ENCODE results near the gene WNT9A.
"Not testable (repeated sequence)": the region's sequence is repeated elsewhere in the genome, so short reads cannot be mapped to it uniquely, and the experiment has no call there.

WNT9A gene

GRCh38 chr1:227883073-227883520 lies 64.6 kb downstream of the WNT9A start:
- Mint-ChIP-seq H3K27me3 (peaks cover 9% of the 10 kb centered on the region), H3K4me1 (ENCODE audit: low read depth) (peaks cover 12% of the 10 kb centered on the region), H3K36me3 (ENCODE audit: low read depth) (no peaks in the 10 kb centered on the region), H3K9me3 (no peaks in the 10 kb centered on the region), H3K27ac (no peak overlapping the region), H3K4me3 (no peak overlapping the region)
- intact Hi-C loops (cut with micrococcal nuclease), result no loop called here

DNA sequence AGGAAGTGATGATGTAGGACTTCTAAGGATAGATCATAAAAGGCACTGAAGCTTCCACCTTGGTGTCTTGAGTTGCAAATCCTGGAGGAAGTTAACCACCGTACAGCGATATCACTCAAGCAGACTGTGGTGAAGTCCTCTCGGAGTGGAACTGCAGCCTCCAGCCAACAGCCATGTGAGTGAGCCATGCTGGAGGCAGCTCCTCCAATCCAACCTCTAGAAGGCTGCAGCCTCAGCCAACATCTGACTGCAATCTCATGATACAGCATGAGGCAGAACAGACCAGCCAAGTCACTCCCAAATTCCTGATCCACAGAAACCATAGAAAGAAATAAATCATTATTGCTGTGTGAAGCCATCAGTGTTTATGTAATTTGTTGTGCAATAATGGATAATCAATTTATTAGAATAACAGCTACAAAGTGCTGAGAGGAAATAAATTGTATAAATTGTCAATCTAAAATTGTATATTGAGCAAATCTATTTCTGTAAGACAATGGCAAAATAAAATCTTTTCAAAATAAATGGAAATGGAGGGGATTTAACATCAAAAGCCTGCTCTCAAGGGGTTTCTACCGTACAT lies 67.3 kb downstream of the WNT9A start:
- H3K4me1 Mint-ChIP-seq (ENCODE audit: low read depth), result peaks cover 1% of the 10 kb centered on the region
- no peak overlapping the region for H3K4me3 Mint-ChIP-seq
- no peak overlapping the region for H3K27ac Mint-ChIP-seq
- no peaks in the 10 kb centered on the region for H3K9me3 Mint-ChIP-seq
- no peaks in the 10 kb centered on the region for H3K36me3 Mint-ChIP-seq (ENCODE audit: low read depth)
- peaks cover 10% of the 10 kb centered on the region for H3K27me3 Mint-ChIP-seq
- intact Hi-C loops (cut with micrococcal nuclease), result no loop called here

- H3K4me3 Mint-ChIP-seq; H3K27ac Mint-ChIP-seq; H3K4me1 Mint-ChIP-seq (ENCODE audit: low read depth); intact Hi-C loops (cut with micrococcal nuclease); H3K9me3 Mint-ChIP-seq; H3K27me3 Mint-ChIP-seq; H3K36me3 Mint-ChIP-seq (ENCODE audit: low read depth): not testable (repeated sequence)
Measured at GRCh38 chr1:227877810-227878209, 69.9 kb downstream of the WNT9A start.

GRCh38 chr1:227871892-227872291 lies 75.8 kb downstream of the WNT9A start:
- H3K27me3 Mint-ChIP-seq; H3K36me3 Mint-ChIP-seq (ENCODE audit: low read depth); intact Hi-C loops (cut with micrococcal nuclease): not testable (repeated sequence)

GRCh38 chr1:227870366-227870765 lies 77.4 kb downstream of the WNT9A start:
- Mint-ChIP-seq H3K4me3 (no peak overlapping the region), H3K27me3 (peaks cover 1% of the 10 kb centered on the region), H3K36me3 (ENCODE audit: low read depth) (no peaks in the 10 kb centered on the region), H3K27ac (no peak overlapping the region), H3K9me3 (peaks cover 9% of the 10 kb centered on the region), H3K4me1 (ENCODE audit: low read depth) (no peaks in the 10 kb centered on the region)
- intact Hi-C loops (cut with micrococcal nuclease), result no loop called here

More at GRCh38 chr1:227871892-227872291, 75.8 kb downstream of the WNT9A start:
- not testable (repeated sequence) for H3K9me3 Mint-ChIP-seq; H3K27ac Mint-ChIP-seq; H3K4me3 Mint-ChIP-seq; H3K4me1 Mint-ChIP-seq (ENCODE audit: low read depth)

DNA sequence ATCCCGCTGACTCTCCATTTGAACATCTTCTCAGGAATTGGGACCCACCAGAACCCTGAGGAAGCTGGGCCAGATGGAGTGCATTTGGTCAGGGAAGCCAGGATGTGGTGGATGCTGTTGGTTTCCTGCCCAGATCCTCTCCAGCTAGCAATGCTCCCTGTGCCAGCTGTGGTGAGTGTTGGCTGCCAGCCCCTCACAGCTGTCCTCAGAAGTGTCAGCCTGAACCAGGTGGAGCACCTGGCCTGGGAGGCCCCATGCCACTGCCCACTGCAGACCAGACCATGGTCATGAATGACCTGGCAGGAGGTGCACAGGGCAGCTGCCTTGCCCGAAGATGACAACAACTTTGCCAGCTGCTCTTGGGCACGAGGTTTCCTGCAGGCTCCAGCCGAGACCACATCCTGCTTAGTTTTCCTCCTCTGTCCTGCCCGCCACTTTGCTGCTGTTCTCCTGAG lies 77.9 kb downstream of the WNT9A start:
- intact Hi-C loops (cut with micrococcal nuclease), result no loop called here
- Mint-ChIP-seq H3K4me3 (no peak overlapping the region), H3K27me3 (peaks cover 1% of the 10 kb centered on the region), H3K27ac (no peak overlapping the region), H3K4me1 (ENCODE audit: low read depth) (no peaks in the 10 kb centered on the region), H3K36me3 (ENCODE audit: low read depth) (no peaks in the 10 kb centered on the region), H3K9me3 (peaks cover 9% of the 10 kb centered on the region)

GRCh38 chr1:227869279-227869842 lies 78.4 kb downstream of the WNT9A start:
- intact Hi-C loops (cut with micrococcal nuclease), result no loop called here
- Mint-ChIP-seq H3K27me3 (peaks cover 1% of the 10 kb centered on the region), H3K4me3 (no peak overlapping the region), H3K4me1 (ENCODE audit: low read depth) (no peaks in the 10 kb centered on the region), H3K9me3 (peaks cover 9% of the 10 kb centered on the region), H3K27ac (no peak overlapping the region), H3K36me3 (ENCODE audit: low read depth) (no peaks in the 10 kb centered on the region)

Data from dendritic cell treated with granulocyte-macrophage colony-stimulating factor and Interleukin-4, amounts not matched to agents 40 ng/mL and 50 ng/mL, for 4 days (primary cell).